Liver (tissue), 10 donors: ENCODE measurements around the gene SCAF1. TPM values are rescaled to one million over a fixed set of nuclear protein-coding genes. Genes with fewer than 3 reads are reported as not detected.

ENCODE experiments used
- DNase-seq: peaks from one replicate; pipeline ENCODE4 v3.0.0-alpha.2; 2017; ENCODE audit warnings: low spot score
- H3K27ac ChIP-seq, 2 donors: one replicate each; pipeline ENCODE4 v1.7.0; 2013; ENCODE audit warnings: inconsistent platforms in 2 of 2, low read length in 2 of 2, control low read depth in 1 of 2, low read depth in 1 of 2, mild to moderate bottlenecking in 1 of 2
- H3K27me3 ChIP-seq, 4 donors: one replicate each; pipeline versions ENCODE4 v1.6.1 to v1.7.0; 2013; ENCODE audit warnings: low read length in 3 of 4, inconsistent platforms in 1 of 4, mild to moderate bottlenecking in 1 of 4, moderate library complexity in 1 of 4; ENCODE audit not compliant: control insufficient read depth in 4 of 4, insufficient read depth in 4 of 4
- H3K36me3 ChIP-seq, 4 donors: one replicate each; pipeline versions ENCODE4 v1.6.1 to v1.7.0; 2013; ENCODE audit warnings: low read length in 3 of 4, mild to moderate bottlenecking in 3 of 4, low read depth in 1 of 4, moderate library complexity in 1 of 4; ENCODE audit not compliant: control insufficient read depth in 4 of 4, insufficient read depth in 3 of 4
- H3K4me1 ChIP-seq, 4 donors: one replicate each; pipeline versions ENCODE4 v1.6.1 to v1.7.0; 2013; ENCODE audit warnings: low read length in 3 of 4, mild to moderate bottlenecking in 3 of 4, moderate library complexity in 1 of 4; ENCODE audit not compliant: control insufficient read depth in 4 of 4, insufficient read depth in 4 of 4
- H3K4me3 ChIP-seq, 3 donors: one replicate each; pipeline versions ENCODE4 v1.6.1 to v1.7.0; 2013; ENCODE audit warnings: low read length in 3 of 3, control low read depth in 1 of 3, low read depth in 1 of 3, mild to moderate bottlenecking in 1 of 3
- H3K9ac ChIP-seq, 2 donors: one replicate each; pipeline ENCODE4 v1.7.0; 2013; ENCODE audit warnings: low read length in 2 of 2, mild to moderate bottlenecking in 2 of 2, moderate library complexity in 2 of 2, control low read depth in 1 of 2, low read depth in 1 of 2
- H3K9me3 ChIP-seq, 4 donors: one replicate each; pipeline versions ENCODE4 v1.6.1 to v1.7.0; 2013; ENCODE audit warnings: low read length in 3 of 4; ENCODE audit not compliant: control insufficient read depth in 4 of 4
- ATF3 ChIP-seq: IDR thresholded peaks from 2 replicates; pipeline ENCODE4 v1.6.1; 2016; ENCODE audit warnings: antibody characterized with exemption
- EGR1 ChIP-seq, 2 donors: IDR thresholded peaks; 2 replicates each; pipeline ENCODE4 v1.6.1; 2016 to 2018; ENCODE audit warnings: antibody characterized with exemption in 2 of 2, low read depth in 2 of 2
- GABPA ChIP-seq, 2 donors: IDR thresholded peaks in 1 of 2; conservative IDR thresholded peaks in 1 of 2; 2 replicates each; pipeline ENCODE4 v1.6.1; 2016; ENCODE audit warnings: antibody characterized with exemption in 2 of 2, mild to moderate bottlenecking in 1 of 2, moderate library complexity in 1 of 2
- JUND ChIP-seq, 2 donors: IDR thresholded peaks; 2 replicates each; pipeline ENCODE4 v1.6.1; 2016; ENCODE audit warnings: antibody characterized with exemption in 2 of 2
- YY1 ChIP-seq: IDR thresholded peaks from 2 replicates; pipeline ENCODE4 v1.6.1; 2016; ENCODE audit warnings: antibody characterized with exemption, mild to moderate bottlenecking
- WGBS: extraction: QIAGEN DNeasy Blood & Tissue Kit; methylation state at CpG from one replicate; pipeline ENCODE4 v1.1.7; 2013; 5-methylcytosine and 5-hydroxymethylcytosine counted together
- polyA plus RNA-seq, 2 donors: library from polyadenylated mRNA; stranded (reverse) in 1 of 2; unstranded in 1 of 2; fragments of 200-250 nt in 1 of 2; fragments of >200 nt in 1 of 2; fragmentation: Nextera tagmentation in 1 of 2; extraction: Ambion mirVana in 1 of 2; gene quantifications; one replicate each; pipeline versions ENCODE4 v1.2.1 to v1.2.3, GENCODE V29; 2013 to 2015
- small RNA-seq: library from RNA; depleted of rRNA; stranded (forward); fragments of <200 nt; gene quantifications from one replicate; pipeline ENCODE3, GENCODE V24; 2014
- total RNA-seq, 2 donors: library from RNA; depleted of rRNA; stranded (reverse); fragments of >200 nt; gene quantifications; one replicate each; pipeline ENCODE4 v1.2.3, GENCODE V29; 2014
- TF ChIP-seq, protein P1 (sequence below): IDR thresholded peaks from 2 replicates; pipeline ENCODE4 v1.6.1; 2016; ENCODE audit warnings: antibody characterized with exemption, mild to moderate bottlenecking
- TF ChIP-seq, protein P2 (sequence below): IDR thresholded peaks from 2 replicates; pipeline ENCODE4 v1.6.1; 2016; ENCODE audit warnings: antibody characterized with exemption
- donor health status: healthy.
- donor health status: healthy.
- donor health status: healthy.
- donor health status: healthy.
- donor health status: healthy.

SCAF1 gene
- total and polyA plus RNA-seq, 4 donors = 4.6 to 17.6 (median 9.9) TPM

DNA sequence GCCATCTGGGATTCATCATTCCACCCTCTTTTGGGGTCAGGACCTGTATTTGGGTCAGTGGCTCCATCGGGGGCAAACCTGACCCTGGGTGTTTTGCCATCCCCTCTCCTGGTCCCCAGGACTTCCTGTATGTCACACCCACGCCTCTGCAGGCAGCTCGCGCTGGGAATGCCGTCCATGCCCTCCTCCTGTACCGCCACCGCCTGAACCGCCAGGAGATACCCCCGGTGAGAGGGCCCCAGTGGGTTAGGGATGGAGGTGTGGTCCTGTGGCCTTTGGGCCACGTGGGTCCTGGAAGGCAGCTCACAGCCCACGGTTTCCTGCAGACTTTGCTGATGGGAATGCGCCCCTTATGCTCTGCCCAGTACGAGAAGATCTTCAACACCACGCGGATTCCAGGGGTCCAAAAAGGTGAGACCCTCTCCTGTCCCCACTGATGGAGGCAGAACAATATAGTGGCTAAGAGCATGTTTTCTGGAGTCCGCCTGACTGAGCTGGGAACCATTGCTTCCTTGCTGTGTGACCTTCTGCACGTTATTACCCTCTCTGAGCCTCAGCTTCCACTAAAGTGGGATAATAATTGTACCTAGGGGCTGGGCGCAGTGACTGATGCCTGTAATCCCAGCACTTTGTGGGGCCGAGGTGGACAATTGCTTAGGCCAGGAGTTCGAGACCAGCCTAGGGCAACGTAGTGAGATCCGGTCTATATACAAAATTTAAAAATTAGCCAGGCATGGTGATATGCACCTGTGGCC is 63.1 kb downstream of the SCAF1 start:
- no peak overlapping the region for H3K9ac ChIP-seq
- H3K27me3 ChIP-seq = no peaks in the 10 kb centered on the region
- no peak for DNase-seq
- no peak overlapping the region for H3K4me3 ChIP-seq
- H3K27ac ChIP-seq = no peak overlapping the region
- H3K4me1 ChIP-seq = no peaks in the 10 kb centered on the region
- TF ChIP-seq YY1 = no peak
- no peak for TF ChIP-seq JUND (IDR thresholded peaks at IDR 0.05)
- WGBS = 92% methylated on average over 22 of the region's 22 CpGs
- H3K36me3 ChIP-seq = no peaks in the 10 kb centered on the region
- no peaks in the 10 kb centered on the region for H3K9me3 ChIP-seq

GRCh38 chr19:49705919-49706318 is 63.9 kb downstream of the SCAF1 start:
- Histone ChIP-seq H3K36me3 (no peaks in the 10 kb centered on the region), H3K9me3 (no peaks in the 10 kb centered on the region), H3K27ac (no peak overlapping the region), H3K4me1 (no peaks in the 10 kb centered on the region), H3K4me3 (no peak overlapping the region), H3K27me3 (no peaks in the 10 kb centered on the region), H3K9ac (no peak overlapping the region)
- TF ChIP-seq, protein P1, sequence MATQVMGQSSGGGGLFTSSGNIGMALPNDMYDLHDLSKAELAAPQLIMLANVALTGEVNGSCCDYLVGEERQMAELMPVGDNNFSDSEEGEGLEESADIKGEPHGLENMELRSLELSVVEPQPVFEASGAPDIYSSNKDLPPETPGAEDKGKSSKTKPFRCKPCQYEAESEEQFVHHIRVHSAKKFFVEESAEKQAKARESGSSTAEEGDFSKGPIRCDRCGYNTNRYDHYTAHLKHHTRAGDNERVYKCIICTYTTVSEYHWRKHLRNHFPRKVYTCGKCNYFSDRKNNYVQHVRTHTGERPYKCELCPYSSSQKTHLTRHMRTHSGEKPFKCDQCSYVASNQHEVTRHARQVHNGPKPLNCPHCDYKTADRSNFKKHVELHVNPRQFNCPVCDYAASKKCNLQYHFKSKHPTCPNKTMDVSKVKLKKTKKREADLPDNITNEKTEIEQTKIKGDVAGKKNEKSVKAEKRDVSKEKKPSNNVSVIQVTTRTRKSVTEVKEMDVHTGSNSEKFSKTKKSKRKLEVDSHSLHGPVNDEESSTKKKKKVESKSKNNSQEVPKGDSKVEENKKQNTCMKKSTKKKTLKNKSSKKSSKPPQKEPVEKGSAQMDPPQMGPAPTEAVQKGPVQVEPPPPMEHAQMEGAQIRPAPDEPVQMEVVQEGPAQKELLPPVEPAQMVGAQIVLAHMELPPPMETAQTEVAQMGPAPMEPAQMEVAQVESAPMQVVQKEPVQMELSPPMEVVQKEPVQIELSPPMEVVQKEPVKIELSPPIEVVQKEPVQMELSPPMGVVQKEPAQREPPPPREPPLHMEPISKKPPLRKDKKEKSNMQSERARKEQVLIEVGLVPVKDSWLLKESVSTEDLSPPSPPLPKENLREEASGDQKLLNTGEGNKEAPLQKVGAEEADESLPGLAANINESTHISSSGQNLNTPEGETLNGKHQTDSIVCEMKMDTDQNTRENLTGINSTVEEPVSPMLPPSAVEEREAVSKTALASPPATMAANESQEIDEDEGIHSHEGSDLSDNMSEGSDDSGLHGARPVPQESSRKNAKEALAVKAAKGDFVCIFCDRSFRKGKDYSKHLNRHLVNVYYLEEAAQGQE = no peak
- no peak for TF ChIP-seq ATF3
- no peak for TF ChIP-seq GABPA (IDR thresholded peaks at IDR 0.05 in 1 of 2, conservative IDR thresholded peaks at IDR 0.05 in 1 of 2)
- TF ChIP-seq, protein P2, sequence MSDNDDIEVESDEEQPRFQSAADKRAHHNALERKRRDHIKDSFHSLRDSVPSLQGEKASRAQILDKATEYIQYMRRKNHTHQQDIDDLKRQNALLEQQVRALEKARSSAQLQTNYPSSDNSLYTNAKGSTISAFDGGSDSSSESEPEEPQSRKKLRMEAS = no peak
- TF ChIP-seq EGR1 (IDR thresholded peaks at IDR 0.05; ENCODE audit: low read depth in 2 of 2) = no peak
- no peak for TF ChIP-seq YY1
- DNase-seq = no peak
- WGBS = 87% methylated on average over 16 of the region's 16 CpGs

Small RNA genes lying within 50 kb of the gene (small RNA-seq; reads per million reads assigned to genes)
- gene MIR5088 = not detected

Other genes with a start within 250 kb of the SCAF1 start
- not detected for gene PTH2, start 218.8 kb upstream of the SCAF1 start, total RNA-seq
- not detected for gene PTH2, start 218.8 kb upstream of the SCAF1 start, polyA plus RNA-seq
- not detected for gene GFY, start 216.8 kb upstream of the SCAF1 start, total RNA-seq
- gene GFY, start 216.8 kb upstream of the SCAF1 start, polyA plus RNA-seq = not detected
- gene SLC17A7, start 200.7 kb upstream of the SCAF1 start, total RNA-seq = under 1 TPM in 1 of 2 donors, not detected in 1; 0.08 TPM
- under 1 TPM in 1 of 2 donors, not detected in 1; 0.06 TPM for gene SLC17A7, start 200.7 kb upstream of the SCAF1 start, polyA plus RNA-seq
- 10 to 100 TPM; 48.6 to 59.4 TPM for gene PIH1D1, start 190.4 kb upstream of the SCAF1 start, total RNA-seq
- gene PIH1D1, start 190.4 kb upstream of the SCAF1 start, polyA plus RNA-seq = 10 to 100 TPM; 41.4 to 45.8 TPM
- 10 to 100 TPM; 21.3 to 35.8 TPM for gene ALDH16A1, start 189.0 kb upstream of the SCAF1 start, total RNA-seq
- 10 to 100 TPM in 1 of 2 donors, 1 to 10 TPM in 1; 5.2 to 21.8 TPM for gene ALDH16A1, start 189.0 kb upstream of the SCAF1 start, polyA plus RNA-seq
- 1 to 10 TPM in 1 of 2 donors, under 1 TPM in 1; 0.65 to 1.8 TPM for gene FLT3LG, start 168.0 kb upstream of the SCAF1 start, total RNA-seq
- 1 to 10 TPM; 2.5 to 4.3 TPM for gene FLT3LG, start 168.0 kb upstream of the SCAF1 start, polyA plus RNA-seq
- gene RPL13A, start 154.6 kb upstream of the SCAF1 start, total RNA-seq = 1,000 to 10,000 TPM in 1 of 2 donors, 100 to 1,000 TPM in 1; 444 to 1,553 TPM
- gene RPL13A, start 154.6 kb upstream of the SCAF1 start, polyA plus RNA-seq = 1,000 to 10,000 TPM in 1 of 2 donors, 100 to 1,000 TPM in 1; 472 to 1,021 TPM
- gene RPS11, start 145.8 kb upstream of the SCAF1 start, total RNA-seq = 1,000 to 10,000 TPM in 1 of 2 donors, 100 to 1,000 TPM in 1; 985 to 1,212 TPM
- gene RPS11, start 145.8 kb upstream of the SCAF1 start, polyA plus RNA-seq = 1,000 to 10,000 TPM in 1 of 2 donors, 100 to 1,000 TPM in 1; 514 to 1,329 TPM
- 100 to 1,000 TPM; 123 to 146 TPM for gene FCGRT, start 129.5 kb upstream of the SCAF1 start, total RNA-seq
- gene FCGRT, start 129.5 kb upstream of the SCAF1 start, polyA plus RNA-seq = 100 to 1,000 TPM; 237 TPM
- gene RCN3, start 114.2 kb upstream of the SCAF1 start, total RNA-seq = 1 to 10 TPM; 4.9 to 9.8 TPM
- 1 to 10 TPM; 5.8 to 8.2 TPM for gene RCN3, start 114.2 kb upstream of the SCAF1 start, polyA plus RNA-seq
- gene NOSIP, start 61.7 kb upstream of the SCAF1 start, total RNA-seq = 10 to 100 TPM; 19.3 to 33.3 TPM
- gene NOSIP, start 61.7 kb upstream of the SCAF1 start, polyA plus RNA-seq = 10 to 100 TPM; 27.7 to 45.2 TPM
- gene PRRG2, start 60.9 kb upstream of the SCAF1 start, total RNA-seq = 1 to 10 TPM; 1.1 to 1.4 TPM
- 1 to 10 TPM; 2.8 TPM for gene PRRG2, start 60.9 kb upstream of the SCAF1 start, polyA plus RNA-seq
- gene PRR12, start 51.0 kb upstream of the SCAF1 start, total RNA-seq = 1 to 10 TPM; 2.8 TPM
- 1 to 10 TPM in 1 of 2 donors, under 1 TPM in 1; 0.86 to 3.5 TPM for gene PRR12, start 51.0 kb upstream of the SCAF1 start, polyA plus RNA-seq
- gene RRAS, start 2.1 kb upstream of the SCAF1 start, total RNA-seq = 1 to 10 TPM; 4.1 to 5.7 TPM
- gene RRAS, start 2.1 kb upstream of the SCAF1 start, polyA plus RNA-seq = 10 to 100 TPM; 16.5 to 18.5 TPM
- gene IRF3, start 23.6 kb downstream of the SCAF1 start, total RNA-seq = 10 to 100 TPM; 24.4 to 31.7 TPM
- 10 to 100 TPM; 18.2 to 33.6 TPM for gene IRF3, start 23.6 kb downstream of the SCAF1 start, polyA plus RNA-seq
- gene BCL2L12, start 23.7 kb downstream of the SCAF1 start, total RNA-seq = 1 to 10 TPM; 1.6 to 6.3 TPM
- gene BCL2L12, start 23.7 kb downstream of the SCAF1 start, polyA plus RNA-seq = 10 to 100 TPM in 1 of 2 donors, 1 to 10 TPM in 1; 7.2 to 15.7 TPM
- gene PRMT1, start 35.1 kb downstream of the SCAF1 start, total RNA-seq = 10 to 100 TPM; 61.6 to 67.2 TPM
- 10 to 100 TPM; 35.1 to 46.0 TPM for gene PRMT1, start 35.1 kb downstream of the SCAF1 start, polyA plus RNA-seq
- gene ADM5, start 47.4 kb downstream of the SCAF1 start, total RNA-seq = under 1 TPM; 0.28 to 0.84 TPM
- under 1 TPM; 0.11 to 0.23 TPM for gene ADM5, start 47.4 kb downstream of the SCAF1 start, polyA plus RNA-seq
- gene CPT1C, start 48.9 kb downstream of the SCAF1 start, total RNA-seq = under 1 TPM; 0.37 to 0.50 TPM
- gene CPT1C, start 48.9 kb downstream of the SCAF1 start, polyA plus RNA-seq = under 1 TPM; 0.67 to 0.75 TPM
- gene TSKS, start 121.1 kb downstream of the SCAF1 start, total RNA-seq = under 1 TPM; 0.08 to 0.61 TPM
- gene TSKS, start 121.1 kb downstream of the SCAF1 start, polyA plus RNA-seq = under 1 TPM in 1 of 2 donors, not detected in 1; 0.07 TPM
- gene AP2A1, start 124.8 kb downstream of the SCAF1 start, total RNA-seq = 100 to 1,000 TPM in 1 of 2 donors, 10 to 100 TPM in 1; 58.0 to 123 TPM
- 10 to 100 TPM; 20.1 to 57.0 TPM for gene AP2A1, start 124.8 kb downstream of the SCAF1 start, polyA plus RNA-seq
- 10 to 100 TPM in 1 of 2 donors, 1 to 10 TPM in 1; 3.8 to 12.5 TPM for gene FUZ, start 171.1 kb downstream of the SCAF1 start, total RNA-seq
- gene FUZ, start 171.1 kb downstream of the SCAF1 start, polyA plus RNA-seq = 1 to 10 TPM; 6.4 to 7.6 TPM
- 10 to 100 TPM in 1 of 2 donors, 1 to 10 TPM in 1; 7.6 to 24.1 TPM for gene MED25, start 176.1 kb downstream of the SCAF1 start, total RNA-seq
- 10 to 100 TPM in 1 of 2 donors, 1 to 10 TPM in 1; 4.7 to 11.5 TPM for gene MED25, start 176.1 kb downstream of the SCAF1 start, polyA plus RNA-seq
- 10 to 100 TPM; 38.0 to 40.7 TPM for gene PTOV1, start 208.9 kb downstream of the SCAF1 start, total RNA-seq
- 10 to 100 TPM; 41.9 to 52.3 TPM for gene PTOV1, start 208.9 kb downstream of the SCAF1 start, polyA plus RNA-seq
- gene PNKP, start 225.4 kb downstream of the SCAF1 start, total RNA-seq = 10 to 100 TPM; 17.3 to 30.9 TPM
- gene PNKP, start 225.4 kb downstream of the SCAF1 start, polyA plus RNA-seq = 10 to 100 TPM; 18.5 to 21.1 TPM
- 10 to 100 TPM in 1 of 2 donors, 1 to 10 TPM in 1; 6.8 to 10.3 TPM for gene AKT1S1, start 235.1 kb downstream of the SCAF1 start, total RNA-seq
- gene AKT1S1, start 235.1 kb downstream of the SCAF1 start, polyA plus RNA-seq = 10 to 100 TPM; 15.4 to 43.9 TPM
- gene TBC1D17, start 235.5 kb downstream of the SCAF1 start, total RNA-seq = 10 to 100 TPM; 11.3 to 14.9 TPM
- 10 to 100 TPM; 19.5 to 27.9 TPM for gene TBC1D17, start 235.5 kb downstream of the SCAF1 start, polyA plus RNA-seq